ENCODE data around the gene NPAS2. TPM values are rescaled to one million over a fixed set of nuclear protein-coding genes. Genes with fewer than 3 reads are reported as not detected.

The NPAS2 gene
- total and polyA plus RNA-seq, 2 donors (not counting 3 experiments of a cell fraction or from before 2014, with no cell fraction given), result 29.0 to 53.9 TPM

DNA sequence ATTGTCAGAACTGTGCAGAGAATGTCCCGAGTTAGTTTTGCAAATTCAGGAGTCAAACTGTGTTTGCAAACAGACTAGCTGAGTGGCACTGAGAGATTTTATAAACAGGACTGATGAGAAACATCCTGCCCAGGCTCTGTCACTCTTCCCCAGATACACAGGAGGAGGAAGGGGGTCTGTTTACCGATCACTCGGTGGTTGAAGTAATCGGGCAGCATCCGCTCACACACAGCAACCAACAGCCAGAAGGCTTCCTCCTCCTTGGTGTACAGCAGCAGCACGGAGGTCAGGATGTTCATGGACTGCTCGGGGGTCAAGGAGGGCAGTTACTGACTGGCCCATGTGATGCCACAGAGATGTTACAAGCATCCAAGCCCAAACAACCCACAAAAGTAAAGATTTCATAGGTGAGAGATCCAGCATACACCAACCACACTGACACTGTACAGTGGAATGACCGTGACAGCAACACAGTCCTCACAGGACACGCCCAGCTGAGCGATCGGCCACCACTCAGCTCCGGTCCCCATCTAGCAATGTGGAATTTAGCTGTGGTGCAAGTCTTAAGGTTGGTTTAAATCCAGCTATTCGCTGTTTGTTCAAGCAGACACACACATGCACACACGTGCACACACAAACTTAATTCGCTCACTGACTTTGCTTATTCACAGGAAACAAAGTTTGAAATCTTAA is 212.3 kb downstream of the NPAS2 start:
- Histone ChIP-seq H2AFZ (ENCODE audit: low read depth, low read length) (no peak overlapping the region), H3K9me1 (replicated peaks; ENCODE audit: control insufficient read depth, extremely low read depth, insufficient read depth, low read length) (no peaks in the 10 kb centered on the region), H3K9me3 (replicated peaks; ENCODE audit: control insufficient read depth, insufficient read depth, low read length) (no peaks in the 10 kb centered on the region), H3K36me3 (ENCODE audit: control insufficient read depth in 2 of 2, extremely low read depth in 1 of 2, insufficient read depth in 2 of 2, low read length in 2 of 2) (peaks cover 15 to 25% of the 10 kb centered on the region in 2 experiments), H3K4me3 (replicated peaks in 1 of 3; ENCODE audit: insufficient read depth in 1 of 3, low read depth in 1 of 3, low read length in 3 of 3) (no peak overlapping the region), H3K9ac (replicated peaks; ENCODE audit: extremely low read depth, insufficient read depth, low read length) (no peak overlapping the region), H3K4me2 (ENCODE audit: insufficient read depth, low read length) (no peak overlapping the region), H3K79me2 (ENCODE audit: control insufficient read depth, insufficient read depth, low read length) (no peaks in the 10 kb centered on the region), H4K20me1 (replicated peaks; ENCODE audit: control insufficient read depth, extremely low read depth, insufficient read depth, low read length) (no peaks in the 10 kb centered on the region), H3K4me1 (ENCODE audit: control insufficient read depth, extremely low read depth, insufficient read depth, low read length) (no peaks in the 10 kb centered on the region), H3K27me3 (ENCODE audit: control insufficient read depth in 2 of 2, insufficient read depth in 2 of 2, low read length in 2 of 2) (no peaks in the 10 kb centered on the region), H3K27ac (ENCODE audit: insufficient read depth, low read depth, low read length) (no peak overlapping the region)
- no TSS peak for BruUV-seq (replicated peaks)
- DNase-seq (ENCODE audit: low read depth, low spot score), result no peak
- TF ChIP-seq FOS (IDR thresholded peaks at IDR 0.05; ENCODE audit: borderline replicate concordance, insufficient read depth, low read length), result no peak
- no peak for TF ChIP-seq POLR2A (IDR thresholded peaks at IDR 0.05; ENCODE audit: low read depth, low read length)
- TF ChIP-seq MYC (IDR thresholded peaks at IDR 0.05; ENCODE audit: low read depth, low read length), result no peak
- no peak for TF ChIP-seq GATA2 (IDR thresholded peaks at IDR 0.05; ENCODE audit: insufficient read depth, insufficient read length, low read depth, low read length)
- TF ChIP-seq, protein P1, sequence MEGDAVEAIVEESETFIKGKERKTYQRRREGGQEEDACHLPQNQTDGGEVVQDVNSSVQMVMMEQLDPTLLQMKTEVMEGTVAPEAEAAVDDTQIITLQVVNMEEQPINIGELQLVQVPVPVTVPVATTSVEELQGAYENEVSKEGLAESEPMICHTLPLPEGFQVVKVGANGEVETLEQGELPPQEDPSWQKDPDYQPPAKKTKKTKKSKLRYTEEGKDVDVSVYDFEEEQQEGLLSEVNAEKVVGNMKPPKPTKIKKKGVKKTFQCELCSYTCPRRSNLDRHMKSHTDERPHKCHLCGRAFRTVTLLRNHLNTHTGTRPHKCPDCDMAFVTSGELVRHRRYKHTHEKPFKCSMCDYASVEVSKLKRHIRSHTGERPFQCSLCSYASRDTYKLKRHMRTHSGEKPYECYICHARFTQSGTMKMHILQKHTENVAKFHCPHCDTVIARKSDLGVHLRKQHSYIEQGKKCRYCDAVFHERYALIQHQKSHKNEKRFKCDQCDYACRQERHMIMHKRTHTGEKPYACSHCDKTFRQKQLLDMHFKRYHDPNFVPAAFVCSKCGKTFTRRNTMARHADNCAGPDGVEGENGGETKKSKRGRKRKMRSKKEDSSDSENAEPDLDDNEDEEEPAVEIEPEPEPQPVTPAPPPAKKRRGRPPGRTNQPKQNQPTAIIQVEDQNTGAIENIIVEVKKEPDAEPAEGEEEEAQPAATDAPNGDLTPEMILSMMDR (IDR thresholded peaks at IDR 0.05; ENCODE audit: extremely low read depth in 1 of 2, insufficient read depth in 1 of 2, low read depth in 1 of 2, low read length in 2 of 2), result no peak
- TF ChIP-seq JUN (IDR thresholded peaks at IDR 0.05; ENCODE audit: borderline replicate concordance, insufficient read depth, insufficient read length, low read depth), result no peak
- no peak for TF ChIP-seq EZH2 (IDR thresholded peaks at IDR 0.05; ENCODE audit: borderline replicate concordance, low read depth, low read length, severe bottlenecking)
- no peak for TF ChIP-seq POLR2AphosphoS5 (IDR thresholded peaks at IDR 0.05; ENCODE audit: insufficient read depth, low read depth, low read length)
- TF ChIP-seq, protein P2, sequence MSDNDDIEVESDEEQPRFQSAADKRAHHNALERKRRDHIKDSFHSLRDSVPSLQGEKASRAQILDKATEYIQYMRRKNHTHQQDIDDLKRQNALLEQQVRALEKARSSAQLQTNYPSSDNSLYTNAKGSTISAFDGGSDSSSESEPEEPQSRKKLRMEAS (IDR thresholded peaks at IDR 0.05; ENCODE audit: insufficient read depth, insufficient read length), result no peak
- intact Hi-C loops (cut with micrococcal nuclease) (no loop called here), dilution Hi-C loops (cut with MboI; ENCODE audit: extremely low pct_ligation_motif_present, low sequenced_read_pairs) (loop anchor here (25.0 kb wide), 1 partner anchor 180 kb away; no protein-coding TSS in a partner anchor)
- ChIA-PET POLR2A (no interaction called here), CTCF (interaction anchor here (1.1 to 3.5 kb wide), 7 partner anchors 9 to 186 kb away, joined by 3 to 15 read pairs (median 7); no protein-coding TSS in a partner anchor)
- FAIRE-seq, result no peak
